ENCODE results near the gene HOMER1.

DNA sequence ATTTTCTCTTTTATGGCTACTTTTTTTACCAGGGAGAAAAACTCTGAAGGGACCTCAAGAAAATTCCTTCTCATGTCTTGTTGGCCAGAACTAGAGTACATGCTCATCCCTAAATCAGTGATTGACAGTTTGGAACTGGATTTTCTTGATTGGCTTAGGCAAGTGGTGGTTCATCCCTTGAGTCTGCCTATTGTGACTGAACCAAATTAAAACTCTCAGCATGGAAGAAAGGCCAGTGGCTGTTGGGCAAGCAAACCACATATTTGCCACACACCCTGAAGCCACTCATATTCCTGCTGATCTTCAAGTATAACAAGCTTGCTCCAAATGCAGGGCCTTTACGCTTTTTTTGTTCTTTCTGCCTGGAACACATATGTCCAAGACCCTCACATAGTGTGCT is 7.2 kb upstream of the HOMER1 start:
- TF ChIP-seq CTCF (IDR thresholded peaks at IDR 0.05): no peak
- no peak for TF ChIP-seq POLR2A (IDR thresholded peaks at IDR 0.05)
